GM18868 (cell line): ENCODE data around the gene UFL1.

Source experiments
- ATAC-seq: cut with Tn5 transposase; IDR thresholded peaks from one replicate; pipeline ENCODE4 v1.9.1; 2021; ENCODE audit warnings: mild to moderate bottlenecking, moderate library complexity; ENCODE audit not compliant: unreplicated experiment

Gene UFL1

DNA sequence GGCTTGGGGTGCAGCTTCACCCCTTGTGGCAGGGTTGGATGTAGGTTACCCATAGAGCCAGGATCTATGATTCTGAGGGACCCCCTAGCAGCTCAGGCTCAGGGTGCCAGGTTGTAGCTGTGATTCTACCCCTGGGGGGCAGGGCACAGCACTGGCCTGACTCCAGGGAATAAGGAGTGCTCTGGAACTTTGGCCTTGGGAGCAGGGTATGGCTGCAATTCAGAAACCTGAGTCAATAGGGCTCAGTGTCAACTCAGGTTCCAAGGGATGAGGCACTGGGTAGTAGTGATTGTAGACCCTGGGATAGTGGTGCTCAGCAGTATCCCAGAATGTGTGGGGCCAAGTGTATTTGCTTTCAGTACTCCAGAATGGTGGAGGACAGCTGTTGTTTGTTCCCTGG is 49.9 kb downstream of the UFL1 start:
- no peak for ATAC-seq

DNA sequence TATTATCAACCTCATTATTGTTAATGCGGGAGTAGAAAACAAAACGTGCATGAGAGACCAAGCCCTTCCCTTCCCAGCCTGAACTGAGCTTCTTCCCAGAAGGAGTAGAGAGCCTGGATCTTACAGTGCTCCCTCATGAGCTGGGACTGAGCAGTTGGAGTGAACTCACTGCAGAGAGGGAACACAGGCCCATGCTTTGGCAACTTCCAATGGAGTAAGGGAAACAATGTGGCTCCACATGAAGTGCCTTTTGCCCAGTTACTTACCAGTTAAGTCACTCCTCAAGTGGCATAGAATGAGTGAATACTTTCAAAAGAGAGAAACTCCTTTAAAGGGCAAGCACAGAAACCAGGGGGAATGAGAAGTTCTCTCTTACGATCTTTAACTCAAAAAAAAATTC is 53.8 kb downstream of the UFL1 start:
- no peak for ATAC-seq

DNA sequence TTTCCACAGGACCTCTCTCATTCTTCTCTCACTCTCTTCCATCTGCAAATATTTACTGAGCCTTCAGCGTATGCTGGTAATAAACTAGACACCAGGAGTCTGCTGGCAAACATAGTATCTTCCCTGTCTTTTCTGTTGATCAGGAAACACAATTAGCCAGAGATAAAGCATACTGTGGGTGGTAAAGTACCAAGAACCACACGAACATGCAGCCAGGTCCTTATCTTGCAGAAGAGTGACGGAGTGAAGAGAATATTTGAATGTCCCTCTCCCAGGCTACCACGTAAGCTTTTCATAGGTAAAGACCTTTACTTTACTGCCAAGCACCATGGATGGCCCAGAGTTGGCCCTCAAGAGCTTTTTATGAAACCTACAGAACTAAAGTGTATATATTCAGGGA is 54.6 kb downstream of the UFL1 start:
- ATAC-seq = no peak

DNA sequence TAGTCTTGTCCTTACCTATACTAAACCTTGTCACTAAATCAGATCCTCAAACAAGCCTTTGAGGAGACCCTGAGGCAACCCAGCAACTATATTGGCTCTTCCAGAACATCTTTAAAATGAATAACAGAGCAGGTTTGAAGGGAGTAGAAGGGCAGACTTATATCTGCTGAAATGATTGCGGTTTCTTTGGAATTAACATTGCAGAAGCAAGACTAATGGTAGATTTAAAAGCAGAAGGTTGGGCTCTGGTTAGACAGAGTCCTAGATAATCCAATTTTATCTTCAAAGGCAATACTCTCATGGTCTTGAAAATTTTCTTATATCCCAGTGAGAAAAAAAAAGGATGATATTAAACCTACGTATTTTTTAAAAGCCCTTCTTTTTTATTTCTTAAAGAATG is 60.4 kb downstream of the UFL1 start:
- ATAC-seq = no peak

DNA sequence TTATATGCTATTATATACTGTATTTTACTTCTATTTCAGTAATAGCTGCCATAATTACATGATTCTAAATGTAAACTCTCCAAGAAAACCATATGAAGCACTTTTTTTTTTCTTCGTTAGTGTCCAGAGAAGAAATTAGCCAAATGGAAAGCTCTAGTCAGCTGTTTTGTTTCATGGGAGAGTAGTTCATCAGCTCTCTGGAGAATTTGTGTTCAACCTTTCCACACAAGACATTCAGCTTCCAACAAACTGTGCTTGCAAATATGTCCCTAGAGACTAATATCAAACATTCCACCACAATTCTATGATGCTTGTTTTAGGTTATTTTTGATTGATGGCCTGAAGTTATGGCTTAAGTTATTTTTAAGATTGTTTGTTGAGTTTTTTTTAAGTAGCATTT is 60.8 kb downstream of the UFL1 start:
- ATAC-seq = no peak

DNA sequence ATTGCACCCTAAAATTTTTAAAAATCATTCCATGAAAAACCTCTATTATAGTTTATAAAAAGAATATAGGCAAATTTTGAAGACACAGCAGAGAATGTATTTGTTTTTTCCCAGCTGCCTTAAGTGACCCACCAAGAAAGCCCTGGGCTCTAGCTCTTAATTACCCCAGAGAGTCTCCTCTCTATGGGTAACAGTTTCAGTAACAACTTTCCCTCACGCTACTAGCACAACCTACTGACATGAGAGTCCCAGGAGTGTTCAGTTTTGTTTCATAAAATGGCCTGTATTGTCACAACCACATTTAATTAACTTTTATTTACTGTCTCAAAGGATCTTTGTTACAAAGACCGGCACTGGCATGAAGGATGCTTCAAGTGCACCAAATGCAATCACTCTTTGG is 82.8 kb downstream of the UFL1 start:
- ATAC-seq = peak; percentile 83
